HEK293T (cell line): ENCODE results near the gene RALB.

Experiments used
- BHLHE40 ChIP-seq: fragments of 450-650 bp; IDR thresholded peaks from 2 replicates; pipeline ENCODE4 v1.6.1; 2016; ENCODE audit warnings: mild to moderate bottlenecking, moderate library complexity, borderline replicate concordance
- FOXA1 ChIP-seq: fragments of 450-650 bp; IDR thresholded peaks from 2 replicates; pipeline ENCODE4 v1.6.1; 2016; ENCODE audit warnings: mild to moderate bottlenecking
- FOXM1 ChIP-seq: fragments of 450-650 bp; IDR thresholded peaks from 2 replicates; pipeline ENCODE4 v1.6.1; 2017; ENCODE audit warnings: mild to moderate bottlenecking, borderline replicate concordance
- L3MBTL2 ChIP-seq: fragments of 450-650 bp; conservative IDR thresholded peaks from 2 replicates; pipeline ENCODE4 v1.6.1; 2016; ENCODE audit warnings: mild to moderate bottlenecking
- ZNF384 ChIP-seq: fragments of 450-650 bp; IDR thresholded peaks from 2 replicates; pipeline ENCODE4 v1.6.1; 2016

DNA sequence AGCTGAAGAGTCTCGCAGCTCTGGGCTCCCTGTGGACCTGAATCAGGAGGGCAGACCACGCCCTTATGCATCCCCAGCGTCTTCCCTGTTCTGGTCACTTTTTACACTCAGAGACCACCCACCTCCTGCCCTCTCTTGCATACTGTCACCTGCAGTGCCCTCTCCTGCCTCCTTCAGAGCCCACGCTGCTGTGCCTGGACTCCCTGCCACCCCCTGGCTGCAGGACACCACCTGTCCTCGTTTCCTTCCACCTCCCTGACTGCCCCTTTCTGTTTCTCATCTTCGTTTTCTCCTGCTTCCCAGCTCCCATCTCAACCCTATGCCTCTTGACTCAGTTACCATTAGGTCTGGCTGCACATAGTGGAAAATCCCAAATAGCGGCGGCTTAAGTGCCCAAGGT, 84.1 kb downstream of the RALB start:
- no peak for TF ChIP-seq L3MBTL2
- TF ChIP-seq FOXM1: no peak
- TF ChIP-seq FOXA1: no peak
- no peak for TF ChIP-seq ZNF384
- TF ChIP-seq BHLHE40: no peak
